Astrocyte of the hippocampus (primary cell): ENCODE measurements around the gene PDK3.
A peak's percentile ranks its signal among the peaks of the same experiment; 100 is the strongest.

Experiments
- DNase-seq: peaks from one replicate; pipeline ENCODE4 v3.0.0; 2011; ENCODE audit warnings: low read depth, low spot score

The PDK3 gene

GRCh38 chrX:24482823-24483415 lies 17.8 kb downstream of the PDK3 start:
- peak; percentile 61 for DNase-seq

DNA sequence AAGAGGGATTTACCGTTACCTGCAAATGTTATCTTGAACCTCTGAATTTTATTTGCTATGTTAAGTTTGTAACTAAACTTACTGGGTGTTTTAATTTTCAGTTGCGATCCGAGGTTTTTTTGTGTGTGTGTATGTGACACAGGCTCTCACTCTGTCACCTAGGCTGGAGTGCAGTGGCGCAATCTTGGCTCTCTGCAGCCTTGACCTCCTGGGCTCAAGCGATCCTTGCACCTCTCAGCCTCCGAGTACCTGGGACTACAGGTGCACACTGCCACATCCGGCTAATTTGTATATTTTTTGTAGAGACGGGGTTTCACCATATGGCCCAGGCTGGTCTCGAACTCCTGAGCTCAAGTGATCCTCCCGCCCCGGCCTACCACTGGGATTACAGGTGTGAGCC lies 18.5 kb downstream of the PDK3 start:
- no peak for DNase-seq

DNA sequence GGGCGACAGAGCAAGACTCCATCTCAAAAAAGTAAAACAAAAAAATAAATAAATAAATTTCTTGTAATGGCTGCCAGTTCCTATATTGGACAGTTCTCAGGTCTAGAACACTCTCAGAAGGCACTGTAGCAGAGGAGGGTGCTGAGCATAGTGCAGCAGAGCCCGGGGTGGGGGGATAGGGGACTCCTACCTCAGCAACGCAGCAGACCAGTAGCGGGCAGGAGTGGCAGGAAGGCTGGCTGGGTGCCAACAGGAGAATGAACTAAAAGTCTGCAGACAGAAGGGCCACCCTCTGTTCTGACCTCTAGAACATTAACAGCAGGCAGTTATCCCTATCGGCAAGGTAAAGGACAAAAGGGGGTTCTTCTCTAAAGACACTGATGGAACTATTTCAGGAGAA lies 20.2 kb downstream of the PDK3 start:
- no peak for DNase-seq

DNA sequence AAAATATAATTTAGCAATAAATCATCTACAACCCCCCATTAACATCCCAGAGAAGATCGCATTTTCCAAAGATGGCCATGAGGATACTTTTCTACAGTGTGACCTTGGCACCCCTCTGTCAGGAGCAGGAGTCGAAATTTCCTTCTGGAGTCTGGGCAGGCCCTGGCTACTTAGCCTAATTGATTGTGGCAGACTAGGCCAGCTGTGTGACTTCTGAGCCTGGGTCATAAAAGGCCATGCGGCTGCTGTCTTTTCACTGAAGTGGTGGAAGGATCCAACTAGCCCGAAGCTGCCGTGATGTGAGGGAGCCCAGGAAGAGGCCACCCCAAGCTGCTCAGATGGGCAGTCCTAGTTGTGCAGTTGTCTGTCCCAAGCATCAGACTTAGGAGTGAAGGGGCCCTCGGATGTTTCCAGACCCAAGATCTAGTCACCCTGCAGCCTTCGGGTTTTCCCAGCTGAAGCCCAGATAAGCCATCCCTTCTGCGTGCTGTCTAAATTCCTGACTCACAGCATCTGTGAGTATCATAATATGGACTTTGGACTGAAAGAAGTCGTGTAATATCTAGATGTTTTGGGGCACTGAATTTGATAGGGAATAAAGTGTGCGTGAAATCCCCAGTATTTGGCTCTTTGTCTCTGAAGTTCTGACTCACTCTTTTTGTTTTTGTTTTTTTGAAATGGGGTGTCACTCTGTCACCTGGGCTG lies 21.0 kb downstream of the PDK3 start:
- DNase-seq: no peak

GRCh38 chrX:24487571-24487970 lies 22.5 kb downstream of the PDK3 start:
- DNase-seq: no peak

- no peak for DNase-seq
Observed at GRCh38 chrX:24491741-24492140, 26.7 kb downstream of the PDK3 start.

DNA sequence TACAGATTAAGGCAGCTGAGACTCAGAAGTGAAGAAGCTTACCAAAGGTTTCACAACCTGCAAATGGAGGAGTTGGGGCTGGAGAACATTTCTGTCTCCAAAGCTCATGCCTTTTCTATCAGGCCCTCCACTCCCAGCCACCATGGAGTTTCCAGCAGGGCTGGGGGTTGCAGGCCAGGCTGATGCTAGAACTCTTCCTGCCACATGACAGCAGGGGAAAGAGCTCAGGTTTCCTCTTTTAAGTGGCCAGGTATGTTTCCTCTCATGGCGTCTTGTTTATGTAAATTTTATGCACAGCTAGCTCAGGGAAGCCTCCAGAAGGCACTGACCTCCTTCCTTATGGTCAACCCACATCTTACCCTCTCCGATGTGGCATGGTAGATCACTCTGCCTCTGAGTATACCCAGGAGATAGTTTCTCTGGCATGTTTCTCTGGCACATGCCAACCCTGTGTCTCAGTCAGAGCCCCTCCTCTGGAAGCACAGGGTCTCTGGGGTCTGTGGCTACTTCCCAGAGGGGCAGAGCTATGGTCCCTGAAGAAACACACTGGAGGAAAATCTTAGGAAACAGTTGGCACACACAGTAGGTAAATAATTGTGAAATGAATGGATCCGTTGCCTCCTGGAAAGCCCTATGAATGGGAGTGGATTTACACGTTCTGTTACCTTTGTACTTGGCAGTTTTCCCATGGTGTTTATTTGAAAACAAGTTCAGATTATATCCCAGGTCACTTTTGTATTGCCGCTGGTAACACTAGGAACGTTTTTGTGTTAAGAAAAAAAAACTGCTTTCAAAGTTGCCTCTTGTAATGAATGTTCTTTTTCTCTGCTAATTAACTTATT lies 28.9 kb downstream of the PDK3 start:
- no peak for DNase-seq

GRCh38 chrX:24494647-24495075 lies 29.6 kb downstream of the PDK3 start:
- DNase-seq: peak; percentile 86

DNA sequence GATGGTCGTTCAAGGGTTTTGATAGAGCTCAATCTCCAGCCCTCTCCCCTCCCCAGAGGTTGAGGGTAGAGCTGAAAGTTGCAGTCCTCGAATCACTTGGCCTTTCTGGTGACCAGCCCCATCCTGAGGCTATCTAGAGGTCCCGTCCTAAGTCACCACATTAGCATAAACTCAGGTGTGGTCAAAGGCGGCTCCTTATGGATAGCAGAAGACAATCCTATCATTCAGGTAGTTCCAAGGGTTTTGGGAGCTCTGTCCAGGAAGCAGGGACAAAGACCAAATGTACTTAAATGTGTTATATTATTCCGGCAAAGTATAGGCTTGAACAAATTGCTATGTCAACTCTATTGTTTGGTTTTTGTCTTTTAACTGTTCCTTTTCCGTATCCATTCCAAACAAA lies 30.6 kb downstream of the PDK3 start:
- no peak for DNase-seq

DNA sequence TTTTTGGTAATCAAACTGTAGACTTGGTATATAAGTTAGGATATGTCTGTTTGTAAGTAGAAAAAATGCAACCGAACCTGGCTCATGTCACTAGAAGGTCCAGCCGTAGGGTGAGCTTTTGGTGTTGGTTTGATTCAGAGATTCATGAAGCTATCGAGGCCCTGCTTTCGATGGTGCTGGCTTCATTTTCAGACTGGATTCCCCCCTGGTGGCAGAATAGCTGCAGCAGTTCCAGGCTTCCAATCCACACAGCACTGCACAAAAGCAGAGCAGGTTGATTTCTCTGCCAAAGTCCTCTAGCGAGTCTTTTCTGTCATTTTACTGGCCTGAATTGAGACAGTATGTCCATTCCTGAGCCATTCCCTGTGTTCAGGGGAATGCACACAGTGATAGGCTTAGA lies 33.1 kb downstream of the PDK3 start:
- peak; percentile 63 for DNase-seq

GRCh38 chrX:24498975-24499374 lies 33.9 kb downstream of the PDK3 start:
- peak; percentile 26 for DNase-seq

GRCh38 chrX:24506082-24506481 lies 41.0 kb downstream of the PDK3 start:
- DNase-seq: peak; percentile 38

GRCh38 chrX:24508375-24508774 lies 43.3 kb downstream of the PDK3 start:
- no peak for DNase-seq

DNA sequence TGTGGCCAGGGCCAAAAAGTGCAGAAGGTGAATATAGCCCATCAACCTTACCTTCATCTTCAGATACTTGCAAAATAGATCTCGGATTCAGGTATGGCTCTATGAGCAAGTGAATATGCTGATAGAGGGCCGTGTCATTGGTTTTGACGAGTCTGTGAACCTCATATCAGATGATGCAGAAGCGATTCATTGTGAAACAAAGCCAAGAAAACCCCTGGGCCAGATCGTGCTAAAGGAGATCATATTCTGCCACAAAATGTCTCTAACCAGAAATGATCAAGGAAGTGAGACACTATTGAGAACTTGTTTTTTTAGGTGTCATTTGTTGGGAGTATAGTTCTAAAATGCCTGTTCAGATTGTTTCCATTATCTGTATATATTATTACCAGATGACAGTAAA lies 48.3 kb downstream of the PDK3 start:
- DNase-seq: no peak

- DNase-seq: peak; percentile 48
Observed at GRCh38 chrX:24515447-24515846, 50.4 kb downstream of the PDK3 start.

DNA sequence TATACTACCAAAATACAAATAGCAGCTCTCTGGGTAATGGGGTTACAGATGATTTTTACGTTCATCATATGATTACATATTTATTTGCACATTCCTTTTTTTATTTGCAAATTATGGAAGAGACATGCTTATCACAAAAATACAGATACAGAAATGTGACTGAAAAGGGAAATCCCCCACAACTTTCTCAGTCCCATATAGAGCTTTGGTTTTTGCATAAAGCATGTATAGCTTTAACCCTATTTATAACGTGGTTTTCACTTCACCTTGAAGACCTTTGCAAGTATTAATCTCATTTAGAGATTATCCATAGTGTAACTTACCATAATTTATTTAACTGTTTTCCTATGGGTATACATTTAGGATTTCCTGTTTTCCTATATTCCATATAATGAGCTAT lies 55.4 kb downstream of the PDK3 start:
- DNase-seq: no peak

- no peak for DNase-seq
Observed at GRCh38 chrX:24525455-24525854, 60.4 kb downstream of the PDK3 start.

- DNase-seq: no peak
Observed at GRCh38 chrX:24526616-24527015, 61.5 kb downstream of the PDK3 start.

DNA sequence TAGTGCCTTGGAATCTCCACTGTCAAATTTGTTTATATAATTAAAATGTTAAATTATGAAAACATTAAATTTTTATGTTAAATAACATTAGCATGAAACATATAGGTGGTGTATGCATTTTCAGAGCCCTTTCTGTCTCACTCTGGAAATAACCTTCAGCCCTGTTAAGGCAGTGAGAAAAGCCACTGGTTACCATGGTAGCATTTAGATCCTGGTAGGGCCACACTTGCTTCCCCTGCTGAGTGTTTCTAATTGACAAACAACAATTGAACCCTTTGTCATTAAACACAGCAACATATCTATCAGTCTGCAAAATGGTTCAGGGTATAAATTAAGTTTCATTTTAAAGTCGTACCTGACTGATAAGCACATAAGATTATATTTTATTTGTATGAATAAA lies 63.5 kb downstream of the PDK3 start:
- DNase-seq: no peak

- no peak for DNase-seq
Observed at GRCh38 chrX:24536551-24536950, 71.5 kb downstream of the PDK3 start.

DNA sequence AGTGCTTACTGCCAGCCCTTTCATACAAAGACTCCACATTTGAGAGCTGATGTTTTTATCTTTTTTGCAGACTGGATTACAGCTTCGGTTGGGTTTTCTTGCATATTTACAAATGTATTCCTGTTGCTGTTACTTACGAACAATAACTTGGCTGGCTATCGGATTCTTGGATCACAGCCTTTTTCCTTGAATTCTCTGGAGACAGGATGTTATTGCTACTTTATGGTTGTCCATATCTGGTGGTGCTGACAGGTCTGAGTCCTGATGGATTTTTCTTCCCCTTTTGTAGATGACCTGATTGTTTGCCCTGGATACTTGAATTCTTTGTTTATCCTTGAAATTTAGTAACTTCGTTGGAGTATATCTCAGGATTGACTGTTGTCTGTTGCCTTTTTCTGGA lies 77.7 kb downstream of the PDK3 start:
- no peak for DNase-seq

DNA sequence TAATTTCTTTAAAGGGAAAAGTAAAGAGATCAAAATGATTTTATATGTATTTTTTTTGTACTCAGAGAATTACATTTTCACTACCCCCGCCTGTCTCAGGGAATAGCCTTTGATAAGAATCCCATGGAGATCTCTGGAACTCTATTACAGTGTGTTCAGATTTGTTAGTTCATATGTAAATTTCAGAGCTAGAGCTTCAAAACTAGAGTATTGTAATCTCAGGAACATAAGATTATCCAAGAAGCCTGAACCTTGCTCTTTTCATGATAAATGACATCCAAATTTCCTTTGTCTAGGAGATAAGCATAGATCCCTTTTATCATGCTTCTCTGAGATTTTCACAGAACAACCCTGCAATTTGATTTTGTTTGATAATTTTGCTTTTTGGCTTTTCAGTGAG lies 82.9 kb downstream of the PDK3 start:
- DNase-seq: no peak

GRCh38 chrX:24550166-24550565 lies 85.1 kb downstream of the PDK3 start:
- DNase-seq: peak; percentile 25
